HG03280 (cell line): ENCODE measurements around the gene DHRS3.

Experiments
- ATAC-seq: cut with Tn5 transposase; IDR thresholded peaks from one replicate; pipeline ENCODE4 v1.9.1; 2021; ENCODE audit warnings: mild to moderate bottlenecking, moderate library complexity; ENCODE audit not compliant: unreplicated experiment

Gene DHRS3

GRCh38 chr1:12554521-12555305 is 63.3 kb downstream of the DHRS3 start:
- ATAC-seq: no peak

DNA sequence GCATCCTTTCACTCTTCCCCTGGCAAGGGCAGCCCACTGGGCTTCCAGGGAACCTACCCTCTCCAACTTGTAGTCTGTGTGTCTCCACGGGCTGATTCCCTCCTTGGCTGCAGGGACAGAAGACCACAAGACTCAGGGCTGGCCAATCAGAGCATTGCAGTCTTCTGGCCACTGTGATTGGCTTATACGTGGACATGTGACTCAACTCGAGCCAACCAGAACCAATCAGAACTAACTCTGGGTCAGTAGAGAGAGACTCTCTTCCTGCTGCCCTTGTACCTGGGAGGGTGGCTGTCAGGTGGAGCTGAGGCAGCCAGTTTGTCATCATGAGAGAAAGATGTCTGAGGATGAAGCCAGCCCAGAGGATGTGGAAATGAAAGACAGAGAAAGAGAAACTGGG is 64.0 kb downstream of the DHRS3 start:
- no peak for ATAC-seq

- ATAC-seq: no peak
Observed at GRCh38 chr1:12552951-12553921, 64.8 kb downstream of the DHRS3 start.

DNA sequence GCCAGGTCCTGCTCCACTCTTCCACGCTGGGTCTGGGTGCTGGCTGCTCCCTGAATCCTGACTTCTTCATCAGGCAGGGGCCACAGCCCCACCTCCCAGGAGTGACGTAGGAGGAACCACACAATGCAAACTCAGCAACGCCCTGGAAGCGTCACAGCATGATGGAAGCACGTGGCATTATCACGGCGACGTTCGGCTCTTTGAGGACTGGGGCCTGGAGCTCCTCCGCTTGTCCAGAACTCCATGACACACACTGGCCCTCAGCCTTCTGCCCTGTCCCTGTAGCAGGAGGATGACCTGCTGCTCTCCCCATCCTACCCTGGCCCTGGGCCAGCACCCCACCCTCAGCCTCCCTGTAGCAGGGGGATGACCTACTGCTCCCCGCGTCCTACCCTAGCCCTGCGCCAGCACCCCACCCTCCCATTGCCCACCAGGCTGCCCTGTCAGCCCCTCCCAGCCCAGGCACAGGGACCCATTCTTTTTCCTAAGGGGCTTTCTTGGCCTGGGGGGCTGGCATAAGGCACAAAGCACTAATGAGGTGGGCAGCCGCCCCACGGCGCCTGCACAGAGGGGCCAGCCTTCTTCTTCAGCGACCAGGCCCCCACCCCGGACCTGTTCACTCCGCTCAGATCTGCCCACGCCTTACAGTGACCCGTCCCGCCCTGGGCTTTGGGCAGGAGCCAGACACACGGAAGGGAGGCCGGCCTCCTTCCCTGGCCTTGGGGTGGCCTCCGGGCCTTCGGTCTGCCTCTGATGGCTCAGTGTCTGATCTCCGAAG is 65.7 kb downstream of the DHRS3 start:
- ATAC-seq: no peak

DNA sequence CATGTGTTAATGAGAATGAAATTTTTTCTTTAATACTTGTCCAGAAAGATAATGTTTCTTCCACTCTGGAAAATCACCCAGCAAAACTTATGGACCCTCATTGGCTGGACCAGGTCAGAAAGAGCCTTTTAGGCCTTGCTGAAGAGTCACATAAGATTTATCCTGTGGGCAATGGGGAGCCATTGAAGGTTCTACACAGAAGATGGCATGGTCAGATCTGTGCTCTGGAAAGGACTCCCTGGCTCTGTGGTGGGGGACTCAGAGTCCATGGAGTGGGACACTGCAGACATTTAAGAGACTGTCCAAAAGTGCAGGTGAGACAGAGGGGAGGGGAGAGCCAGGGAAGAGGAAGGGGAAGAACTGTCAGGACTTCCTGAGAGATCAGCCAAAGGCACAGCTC is 66.4 kb downstream of the DHRS3 start:
- ATAC-seq: no peak

- no peak for ATAC-seq
Observed at GRCh38 chr1:12549460-12550349, 68.3 kb downstream of the DHRS3 start.

GRCh38 chr1:12548973-12549459 is 69.0 kb downstream of the DHRS3 start:
- ATAC-seq: no peak

- ATAC-seq: no peak
Observed at GRCh38 chr1:12548279-12548972, 69.6 kb downstream of the DHRS3 start.

DNA sequence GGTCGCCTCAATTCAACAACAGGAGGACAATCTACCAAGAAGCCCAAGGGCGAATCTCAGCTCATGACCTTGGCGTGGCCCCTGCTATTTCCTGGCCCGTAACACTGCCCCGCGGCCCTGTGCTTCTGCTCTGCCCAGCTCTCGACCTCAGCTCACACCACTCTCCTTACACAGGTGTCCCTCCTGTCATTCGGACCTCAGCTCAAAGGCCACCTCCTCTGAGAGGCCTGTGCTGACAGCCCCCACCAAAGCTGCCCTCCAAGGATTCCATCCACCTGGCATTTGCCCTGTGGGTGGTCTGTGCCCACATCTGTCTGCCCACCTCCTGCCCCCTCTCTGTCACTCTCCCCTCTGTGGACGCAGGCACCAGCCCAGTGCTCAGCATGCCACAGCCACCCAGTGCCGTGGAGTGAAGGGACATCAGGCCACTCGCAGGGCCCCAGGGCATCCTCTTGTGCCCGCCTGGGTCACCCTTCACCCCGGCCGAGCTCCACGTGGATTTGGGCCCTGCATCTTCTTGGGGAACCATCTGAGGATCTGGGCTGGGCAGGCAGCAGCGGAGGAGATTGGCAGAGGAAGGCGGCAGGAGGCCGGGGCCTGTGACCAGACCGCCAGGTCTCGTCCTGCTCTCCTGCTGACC is 70.3 kb downstream of the DHRS3 start:
- ATAC-seq: no peak

GRCh38 chr1:12546771-12547585 is 71.0 kb downstream of the DHRS3 start:
- no peak for ATAC-seq

DNA sequence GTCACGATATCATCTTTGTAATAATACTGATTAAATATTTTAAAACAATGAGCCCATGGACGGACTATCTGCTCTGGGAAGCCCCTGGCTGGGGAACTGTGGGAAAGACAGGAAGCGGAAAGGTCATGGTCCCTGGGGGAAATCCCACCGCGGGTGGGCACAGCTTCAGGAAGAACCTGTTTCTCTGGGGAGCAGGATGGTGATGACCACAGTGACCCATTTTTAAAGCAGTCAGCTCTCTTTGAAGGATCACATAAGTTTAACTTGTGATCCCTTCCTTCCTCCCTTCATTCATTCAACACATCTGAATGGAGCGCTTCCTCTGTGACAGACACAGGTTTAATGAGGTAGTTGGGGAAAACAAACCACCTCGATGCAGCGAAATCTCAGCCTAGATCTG is 73.0 kb downstream of the DHRS3 start:
- no peak for ATAC-seq

- ATAC-seq: no peak
Observed at GRCh38 chr1:12544357-12544756, 73.7 kb downstream of the DHRS3 start.

DNA sequence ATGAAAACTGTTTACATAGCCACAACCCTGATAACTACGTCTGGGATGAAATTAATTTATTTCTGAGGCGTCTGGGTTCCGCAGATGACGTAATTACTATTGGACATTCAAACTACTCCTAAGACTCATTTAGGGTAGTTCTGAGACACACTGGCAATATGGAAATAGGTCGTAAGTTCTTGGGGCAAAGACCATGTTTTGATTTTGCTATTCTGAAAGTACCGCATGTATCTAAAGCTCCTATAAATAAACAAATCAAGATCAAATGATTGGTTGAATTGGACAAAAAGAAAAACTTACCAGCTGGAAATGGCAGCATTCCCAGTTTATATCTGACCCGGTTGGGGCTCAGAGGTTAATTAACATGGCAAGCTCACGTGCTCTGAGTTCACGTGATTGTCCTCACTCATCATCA is 74.3 kb downstream of the DHRS3 start:
- ATAC-seq: no peak

GRCh38 chr1:12542616-12543592 is 75.1 kb downstream of the DHRS3 start:
- ATAC-seq: no peak

GRCh38 chr1:12542138-12542465 is 75.9 kb downstream of the DHRS3 start:
- no peak for ATAC-seq

DNA sequence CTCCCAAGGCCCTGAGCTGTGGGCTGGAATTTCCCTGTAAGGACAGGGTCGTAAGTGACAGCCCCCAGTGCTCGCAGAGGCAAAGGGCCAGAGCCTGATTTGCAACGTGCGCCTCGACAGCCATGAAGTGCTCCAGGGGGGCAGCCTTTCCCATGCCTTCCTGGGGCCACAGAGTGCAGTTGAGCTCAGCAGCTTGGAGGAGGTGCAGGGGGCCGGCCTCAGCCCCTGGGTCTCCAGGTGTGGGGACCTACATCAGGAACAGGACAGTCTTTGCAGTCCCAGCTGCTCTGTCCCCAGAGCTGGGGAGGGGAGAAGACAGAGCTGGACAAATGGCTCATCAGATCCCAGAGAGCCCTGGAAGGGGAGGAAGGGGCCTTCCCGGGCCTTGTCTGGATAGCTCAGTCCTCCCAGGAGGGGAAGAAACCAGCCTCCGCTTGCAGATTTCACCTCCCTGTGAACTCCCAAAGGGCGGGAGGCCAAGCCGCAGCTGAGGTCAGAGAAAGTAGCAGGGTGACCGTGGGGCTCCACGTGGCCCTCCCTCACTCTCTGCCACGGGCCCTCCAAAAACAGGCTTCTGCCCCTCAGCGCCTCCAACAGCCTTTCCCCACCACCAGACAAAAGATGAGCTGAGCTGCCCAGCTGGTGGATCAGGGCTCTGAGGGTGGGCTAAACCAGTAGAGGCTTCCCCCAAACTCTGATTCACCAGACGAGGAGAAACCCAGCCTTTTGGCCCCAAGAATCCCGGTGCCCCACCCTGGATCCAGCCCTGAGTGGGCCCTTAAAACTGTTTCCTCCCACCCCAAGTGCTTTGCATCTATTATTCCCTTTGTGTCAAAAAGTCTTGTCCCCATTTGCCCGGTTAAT is 76.5 kb downstream of the DHRS3 start:
- ATAC-seq: no peak
